ENCODE results near the gene IGFL2.

- TF ChIP-seq CTCF (IDR thresholded peaks at IDR 0.05) (no peak), POLR2A (IDR thresholded peaks at IDR 0.05) (no peak)
Observed at GRCh38 chr19:46205183-46205984, 57.3 kb downstream of the IGFL2 start.
